HG03342 (cell line): ENCODE measurements around the gene EXPH5.
A peak's percentile ranks its signal among the peaks of the same experiment; 100 is the strongest.

Experiments used
- ATAC-seq: cut with Tn5 transposase; IDR thresholded peaks from one replicate; pipeline ENCODE4 v1.9.1; 2021; ENCODE audit warnings: mild to moderate bottlenecking, moderate library complexity; ENCODE audit not compliant: unreplicated experiment

Gene EXPH5

DNA sequence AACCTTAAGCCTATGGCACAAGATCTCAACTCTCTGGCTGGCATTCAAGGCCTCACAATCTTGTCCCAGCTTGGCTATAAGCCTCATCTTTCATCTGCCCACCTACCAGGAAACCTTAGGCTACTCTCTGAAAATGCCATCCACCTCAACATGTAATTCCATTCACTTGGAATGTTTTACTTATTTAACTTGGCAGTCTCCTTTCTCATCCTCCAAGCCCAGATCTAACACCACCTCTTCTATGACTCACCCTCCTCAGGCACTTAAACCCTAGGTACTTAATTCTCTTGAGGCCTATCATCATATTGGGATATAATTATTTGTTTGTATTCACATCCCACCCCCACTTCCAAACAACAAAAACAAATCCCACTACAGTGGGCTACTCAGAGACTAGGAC lies 110.4 kb downstream of the EXPH5 start:
- no peak for ATAC-seq

DNA sequence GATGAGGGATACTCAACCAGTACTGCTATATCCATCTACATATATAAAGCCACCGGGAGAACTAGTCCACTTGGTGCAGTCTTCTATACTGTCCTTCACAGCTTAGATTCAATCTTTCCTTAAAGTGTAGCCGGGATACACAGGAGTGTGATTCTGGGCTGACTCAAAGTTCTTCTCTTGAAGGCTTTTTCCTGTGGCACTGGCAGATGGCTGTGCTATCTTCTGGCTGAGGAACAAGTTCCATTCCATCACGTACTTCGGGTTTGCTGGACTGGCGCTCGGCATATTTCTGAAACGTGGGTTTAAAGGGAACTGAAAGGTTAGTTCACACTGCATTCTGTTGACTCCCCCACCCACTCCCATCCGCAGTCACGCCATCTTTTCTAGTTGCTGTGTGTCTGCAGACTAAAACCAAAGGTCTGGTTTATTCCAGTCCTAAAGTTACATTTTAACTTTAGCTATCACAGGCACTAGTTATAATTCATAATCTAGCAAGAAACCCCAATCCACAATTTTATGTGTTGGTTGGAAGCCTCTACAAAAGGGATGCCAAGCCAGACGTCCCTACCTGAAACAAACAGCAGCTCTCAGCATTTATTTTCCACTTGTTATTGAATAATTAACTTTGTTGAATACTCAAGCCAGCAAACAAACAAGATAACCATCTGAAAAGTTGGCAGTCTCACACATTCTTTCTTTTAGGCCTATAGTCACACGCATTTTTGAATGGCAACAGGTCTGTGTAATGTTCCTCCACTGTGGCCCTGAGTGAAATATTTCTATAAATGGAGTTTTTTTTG lies 118.7 kb downstream of the EXPH5 start:
- ATAC-seq: no peak

DNA sequence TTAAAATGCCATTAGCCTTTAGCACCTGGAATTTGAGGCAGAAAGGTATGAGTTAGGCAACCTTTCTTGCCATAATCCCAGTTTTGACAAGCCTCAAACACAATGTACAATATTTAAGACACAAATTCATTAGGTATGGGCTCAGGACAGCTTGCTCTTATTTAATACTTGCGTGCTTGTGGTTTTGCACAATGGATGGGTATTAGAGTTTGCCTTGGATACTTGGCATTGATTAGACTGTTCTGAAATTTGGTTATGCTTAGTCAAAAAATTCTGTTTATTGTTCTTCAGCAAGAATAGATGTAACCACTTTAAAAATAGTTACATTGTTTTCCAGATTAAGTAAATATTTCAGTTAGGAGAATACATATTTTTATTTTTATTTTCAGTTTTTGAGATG lies 120.9 kb downstream of the EXPH5 start:
- ATAC-seq: no peak

DNA sequence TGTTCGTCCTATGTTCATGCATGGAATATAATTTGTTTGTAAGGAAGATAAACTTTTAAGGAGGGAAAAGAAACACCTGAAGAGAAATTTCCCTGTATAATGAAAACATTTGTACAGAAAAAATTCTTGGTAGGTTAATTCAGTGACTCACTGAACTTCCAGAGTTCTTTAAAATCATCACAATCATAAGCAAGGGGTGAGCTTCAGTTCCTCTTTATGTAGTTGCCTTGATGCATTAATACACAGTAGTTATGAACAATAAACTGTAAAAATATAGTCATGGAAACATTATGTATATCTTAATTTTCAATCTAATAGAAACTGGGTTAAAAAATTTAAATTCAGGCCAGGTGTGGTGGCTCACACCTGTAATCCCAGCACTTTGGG lies 125.1 kb downstream of the EXPH5 start:
- no peak for ATAC-seq

DNA sequence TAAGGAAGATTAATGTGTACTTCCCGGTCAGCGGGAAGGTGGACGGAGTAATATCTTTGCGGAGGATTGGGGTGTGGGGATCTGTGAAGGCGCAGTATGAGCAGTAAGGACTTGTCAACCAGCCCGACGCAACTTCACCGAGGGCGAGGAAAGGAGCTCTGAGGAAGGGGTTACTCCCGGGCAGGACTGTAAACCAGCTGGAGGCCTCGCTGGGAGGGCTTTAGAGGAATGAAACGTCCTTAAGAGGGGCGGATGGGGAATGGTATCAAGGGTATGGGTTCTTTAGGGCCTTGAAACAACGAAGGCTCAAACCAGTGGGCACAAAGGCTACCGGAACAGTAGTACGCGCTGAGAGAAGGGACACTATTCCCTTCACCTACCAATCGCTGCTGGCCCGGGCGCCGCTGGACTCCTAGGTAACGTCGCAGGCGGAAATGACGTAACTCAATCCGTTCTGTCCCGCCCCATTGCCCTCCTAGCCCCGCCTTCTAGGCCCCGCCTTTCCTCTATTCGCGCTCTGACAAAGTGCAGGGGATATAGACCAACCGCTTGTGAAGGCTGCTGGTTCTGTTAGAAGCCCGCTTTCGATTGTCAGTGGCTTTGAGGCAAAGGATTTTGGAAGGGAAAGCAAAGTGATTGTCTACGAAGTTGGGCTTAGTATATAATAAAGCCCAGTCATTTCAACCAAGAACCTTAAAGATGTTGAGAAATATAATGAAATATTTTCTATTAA lies 126.3 kb downstream of the EXPH5 start, which contains the start of gene C11orf65:
Gene C11orf65 (minus strand): TSS at position 439 of the 733 bp plus-strand sequence. CDS start 5,970 bp downstream, outside the sequence.
- ATAC-seq: peak; percentile 98

DNA sequence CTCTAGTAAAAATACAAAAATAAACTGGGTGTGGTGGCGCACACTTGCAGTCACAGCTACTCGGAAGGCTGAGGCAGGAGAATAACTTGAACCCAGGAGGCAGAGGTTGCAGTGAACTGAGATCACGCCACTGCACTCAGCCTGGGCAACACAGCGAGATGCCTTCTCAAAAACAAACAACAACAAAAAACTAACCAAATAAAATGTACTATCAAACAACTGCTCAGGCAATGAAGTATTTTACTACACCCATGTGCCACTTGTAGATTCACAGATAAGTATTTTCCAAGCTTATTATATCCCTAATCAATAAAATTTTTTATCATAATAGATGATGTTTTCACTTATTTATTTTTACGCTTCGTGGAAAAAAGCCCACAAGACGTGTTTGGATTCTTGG lies 127.2 kb downstream of the EXPH5 start:
- no peak for ATAC-seq
